GM21528 (cell line): ENCODE measurements around the gene SAC3D1.

Experiments
- ATAC-seq: cut with Tn5 transposase; IDR thresholded peaks from one replicate; pipeline ENCODE4 v1.9.1; 2021; ENCODE audit warnings: mild to moderate bottlenecking, moderate library complexity; ENCODE audit not compliant: unreplicated experiment, low FRiP score

The SAC3D1 gene

GRCh38 chr11:65084598-65085375 is 43.8 kb downstream of the SAC3D1 start:
- peak; percentile 8 for ATAC-seq

GRCh38 chr11:65085446-65085845 is 44.4 kb downstream of the SAC3D1 start:
- ATAC-seq, result no peak

- ATAC-seq, result no peak
Observed at GRCh38 chr11:65086809-65087208, 45.8 kb downstream of the SAC3D1 start.

GRCh38 chr11:65087216-65087615 is 46.2 kb downstream of the SAC3D1 start:
- no peak for ATAC-seq

- no peak for ATAC-seq
Observed at GRCh38 chr11:65087827-65088226, 46.8 kb downstream of the SAC3D1 start.

GRCh38 chr11:65089621-65090020 is 48.6 kb downstream of the SAC3D1 start:
- no peak for ATAC-seq

GRCh38 chr11:65090628-65091027 is 49.6 kb downstream of the SAC3D1 start:
- ATAC-seq, result no peak
